LNCaP clone FGC (cell line): Measurements from ENCODE around the gene HERC6.
"Not testable (repeated sequence)": the region's sequence is repeated elsewhere in the genome, so short reads cannot be mapped to it uniquely, and the experiment has no call there.

ENCODE experiments used
- DNase-seq: peaks from one replicate; pipeline ENCODE4 v3.0.0-alpha.2; 2011; ENCODE audit warnings: low read depth
- H3K4me3 ChIP-seq: 2 replicates; pipeline ENCODE4 v1.5.1; 2011; ENCODE audit warnings: mild to moderate bottlenecking, low read depth, low read length, control low read depth
- TF ChIP-seq, protein P1 (sequence below): IDR thresholded peaks from 2 replicates; pipeline ENCODE4 v1.5.1; 2012; ENCODE audit warnings: mild to moderate bottlenecking; ENCODE audit not compliant: control insufficient read depth, insufficient read depth; ENCODE audit errors: extremely low read depth

HERC6 gene

DNA sequence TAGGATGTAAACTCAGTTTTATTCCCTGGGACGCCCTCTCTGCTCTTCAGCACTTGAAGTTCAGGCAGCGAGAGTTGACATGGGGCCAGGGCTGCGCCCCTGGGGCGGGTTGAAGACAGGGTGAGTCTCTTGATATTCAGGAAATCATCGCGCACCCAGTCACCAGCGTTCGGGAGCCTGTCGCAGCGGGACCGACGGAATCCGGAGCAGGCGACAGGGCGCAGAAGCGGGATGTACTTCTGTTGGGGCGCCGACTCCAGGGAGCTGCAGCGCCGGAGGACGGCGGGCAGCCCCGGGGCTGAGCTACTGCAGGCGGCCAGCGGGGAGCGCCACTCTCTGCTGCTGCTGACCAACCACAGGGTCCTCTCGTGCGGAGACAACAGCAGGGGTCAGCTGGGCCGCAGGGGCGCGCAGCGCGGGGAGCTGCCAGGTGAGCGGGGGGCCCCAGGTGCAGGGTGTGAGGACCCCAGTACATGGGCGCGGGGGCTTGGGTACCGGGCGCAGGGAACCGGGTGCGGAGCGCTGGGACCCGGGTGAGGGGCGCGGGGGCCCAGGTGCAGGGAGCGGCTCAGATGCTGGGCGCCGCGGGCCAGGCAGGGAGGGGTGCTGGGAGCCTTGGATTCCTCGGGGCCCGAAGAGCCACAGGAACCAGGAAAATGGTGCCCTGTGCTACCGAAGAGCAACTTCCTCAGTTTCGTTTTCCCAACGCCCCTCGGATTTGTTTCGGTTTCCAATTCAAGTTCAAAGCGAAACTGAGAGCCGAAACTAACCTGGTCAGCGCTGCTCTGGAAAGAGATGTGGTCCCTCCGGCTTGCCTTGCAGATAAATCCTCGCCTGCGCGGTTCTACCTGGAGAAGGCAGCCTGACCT is at the start of gene HERC6:
Gene HERC6 (plus strand): TSS at position 162 of the 869 bp plus-strand sequence. CDS start 70 bp downstream, at position 232.
- DNase-seq: peak; percentile 78
- H3K4me3 ChIP-seq: peak within 1 kb of the TSS; percentile 89
- TF ChIP-seq, protein P1, sequence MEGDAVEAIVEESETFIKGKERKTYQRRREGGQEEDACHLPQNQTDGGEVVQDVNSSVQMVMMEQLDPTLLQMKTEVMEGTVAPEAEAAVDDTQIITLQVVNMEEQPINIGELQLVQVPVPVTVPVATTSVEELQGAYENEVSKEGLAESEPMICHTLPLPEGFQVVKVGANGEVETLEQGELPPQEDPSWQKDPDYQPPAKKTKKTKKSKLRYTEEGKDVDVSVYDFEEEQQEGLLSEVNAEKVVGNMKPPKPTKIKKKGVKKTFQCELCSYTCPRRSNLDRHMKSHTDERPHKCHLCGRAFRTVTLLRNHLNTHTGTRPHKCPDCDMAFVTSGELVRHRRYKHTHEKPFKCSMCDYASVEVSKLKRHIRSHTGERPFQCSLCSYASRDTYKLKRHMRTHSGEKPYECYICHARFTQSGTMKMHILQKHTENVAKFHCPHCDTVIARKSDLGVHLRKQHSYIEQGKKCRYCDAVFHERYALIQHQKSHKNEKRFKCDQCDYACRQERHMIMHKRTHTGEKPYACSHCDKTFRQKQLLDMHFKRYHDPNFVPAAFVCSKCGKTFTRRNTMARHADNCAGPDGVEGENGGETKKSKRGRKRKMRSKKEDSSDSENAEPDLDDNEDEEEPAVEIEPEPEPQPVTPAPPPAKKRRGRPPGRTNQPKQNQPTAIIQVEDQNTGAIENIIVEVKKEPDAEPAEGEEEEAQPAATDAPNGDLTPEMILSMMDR: peak; percentile 80

DNA sequence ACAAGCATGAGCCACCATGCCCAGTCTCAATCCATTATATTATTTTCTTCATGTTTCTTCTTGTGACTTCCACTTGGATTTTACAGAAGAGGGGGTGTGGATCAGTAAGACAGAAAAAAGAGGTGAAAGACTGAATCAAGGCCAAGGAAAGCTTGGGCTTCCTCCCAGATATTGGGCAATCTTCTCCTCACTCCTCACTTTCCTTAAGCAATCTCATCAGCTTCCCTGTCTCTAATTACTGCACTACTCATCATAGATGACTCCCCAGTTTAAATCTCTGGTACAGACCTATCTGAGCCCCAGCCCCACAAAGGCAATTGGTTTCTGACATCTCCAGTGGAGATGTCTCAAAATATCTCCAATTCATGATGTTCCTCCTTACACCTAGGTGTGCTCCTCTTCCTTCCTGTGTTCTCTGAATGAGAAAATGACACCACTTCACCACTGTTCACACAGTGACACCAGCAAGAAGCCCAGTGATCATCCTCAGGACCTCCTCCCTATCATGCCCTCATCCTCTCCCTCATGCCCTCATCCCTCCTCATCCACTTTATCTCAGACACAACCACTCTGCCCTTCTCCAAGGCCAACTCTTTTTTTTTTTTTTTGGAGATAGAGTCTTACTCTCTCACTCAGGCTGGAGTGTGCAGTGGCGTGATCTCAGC is 44.8 kb upstream of the HERC6 start:
- no peak overlapping the region for H3K4me3 ChIP-seq
- no peak for DNase-seq
- TF ChIP-seq, protein P1: no peak

DNA sequence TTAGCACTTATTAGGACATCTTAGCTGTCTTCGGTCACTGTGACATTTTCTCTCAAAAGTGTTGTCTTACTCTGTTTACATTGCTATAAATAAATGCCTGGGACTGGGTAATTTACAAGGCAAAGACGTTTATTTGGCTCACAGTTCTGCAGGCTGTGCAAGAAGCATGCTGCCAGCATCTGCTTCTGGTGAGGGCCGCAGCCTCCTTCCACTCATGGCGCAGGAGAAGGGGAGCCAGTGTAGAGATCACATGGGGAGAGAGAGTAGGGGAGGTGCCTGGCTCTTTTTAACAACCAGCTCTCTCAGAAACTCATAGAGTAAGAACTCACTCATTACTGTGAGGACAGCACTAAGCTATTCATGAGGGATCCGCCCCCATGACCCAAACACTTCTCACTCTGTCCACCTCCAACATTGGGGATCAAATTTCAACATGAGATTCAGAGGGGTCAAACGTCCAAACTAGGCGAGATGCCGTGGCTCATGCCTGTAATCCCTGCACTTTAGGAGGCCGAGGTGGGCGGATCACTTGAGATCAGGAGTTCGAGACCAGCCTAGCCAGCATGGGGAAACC is 43.5 kb upstream of the HERC6 start:
- TF ChIP-seq, protein P1: no peak
- peak; percentile 98 for DNase-seq
- H3K4me3 ChIP-seq: no peak overlapping the region

DNA sequence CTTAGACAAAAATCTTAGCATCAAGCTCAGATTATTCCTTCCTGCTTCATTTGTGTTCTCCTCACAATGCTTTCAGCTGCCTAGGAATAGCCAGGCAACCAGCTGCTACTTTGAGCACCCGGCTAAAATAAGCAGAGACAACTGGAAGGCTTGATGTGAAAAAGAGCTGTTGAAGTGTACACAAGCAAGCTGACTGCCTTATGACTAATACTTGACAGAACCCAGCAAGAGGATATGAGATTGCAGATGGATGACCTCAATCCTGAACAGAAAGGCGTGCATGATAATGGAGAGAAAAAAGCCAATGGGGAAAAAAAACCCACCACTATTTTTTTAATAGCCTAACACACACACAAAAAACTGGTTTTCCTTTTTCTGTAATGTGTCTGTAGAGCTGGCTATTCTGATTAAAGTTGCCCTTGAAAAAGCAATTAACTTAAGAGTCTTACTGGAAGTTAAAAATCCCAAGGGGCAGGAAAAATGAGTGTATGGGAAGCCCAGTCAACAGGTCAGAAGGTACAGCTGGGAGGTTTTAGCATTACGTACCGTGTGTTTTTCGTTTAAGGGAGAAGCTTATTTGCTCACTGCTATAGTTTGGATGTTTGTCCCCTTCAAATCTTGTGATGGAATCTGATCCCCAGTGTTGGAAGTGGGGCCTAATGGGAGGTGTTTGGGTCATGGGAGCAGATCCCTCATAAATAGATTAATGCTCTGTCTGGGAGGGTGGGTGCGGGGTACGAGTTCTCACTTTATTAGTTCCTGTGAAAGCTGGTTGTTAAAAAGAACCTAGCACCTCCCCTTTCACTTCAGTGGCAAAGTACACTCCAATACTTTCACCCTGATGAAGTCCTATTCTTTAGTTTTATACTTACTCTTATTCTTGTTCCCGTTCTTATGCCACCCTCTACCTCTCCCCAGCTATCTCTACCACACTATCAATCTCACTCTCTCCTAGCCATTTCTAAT is 37.1 kb upstream of the HERC6 start:
- no peak overlapping the region for H3K4me3 ChIP-seq
- TF ChIP-seq, protein P1: no peak
- no peak for DNase-seq

DNA sequence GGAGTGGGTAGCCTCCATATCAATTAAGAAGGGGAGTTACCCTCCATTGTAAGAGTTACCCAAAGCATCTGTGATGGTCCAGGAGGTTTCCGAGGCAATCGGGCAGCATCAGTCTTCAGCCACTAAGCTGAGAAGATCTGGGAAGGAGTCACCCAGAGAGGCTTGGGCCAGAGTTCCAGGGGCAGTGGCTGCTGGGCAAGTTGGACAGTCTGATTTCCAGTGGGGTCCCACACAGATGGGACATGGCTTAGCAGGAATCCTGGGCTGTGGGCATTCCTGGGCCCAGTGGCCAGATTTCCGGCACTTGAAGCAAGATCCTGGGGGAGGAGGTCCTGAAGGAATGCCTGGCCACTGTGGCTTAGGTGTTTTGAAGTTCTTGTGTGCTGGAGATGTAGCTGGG is 31.8 kb upstream of the HERC6 start:
- not testable (repeated sequence) for DNase-seq, H3K4me3 ChIP-seq

DNA sequence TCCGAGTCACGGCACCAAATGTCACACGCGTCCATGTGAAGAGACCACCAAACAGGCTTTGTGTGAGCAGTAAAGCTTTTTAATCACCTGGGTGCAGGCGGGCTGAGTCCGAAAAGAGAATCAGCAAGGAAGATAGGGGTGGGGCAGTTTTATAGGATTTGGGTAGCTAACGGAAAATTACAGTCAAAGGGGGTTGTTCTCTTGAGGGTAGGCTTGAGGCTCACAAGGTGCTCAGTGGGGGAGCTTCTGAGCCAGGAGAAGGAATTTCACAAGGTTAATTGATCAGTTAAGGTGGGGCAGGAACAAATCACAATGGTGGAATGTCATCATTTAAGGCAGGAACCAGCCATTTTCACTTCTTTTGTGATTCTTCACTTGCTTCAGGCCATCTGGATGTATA is 29.9 kb upstream of the HERC6 start:
- H3K4me3 ChIP-seq, DNase-seq: not testable (repeated sequence)

DNA sequence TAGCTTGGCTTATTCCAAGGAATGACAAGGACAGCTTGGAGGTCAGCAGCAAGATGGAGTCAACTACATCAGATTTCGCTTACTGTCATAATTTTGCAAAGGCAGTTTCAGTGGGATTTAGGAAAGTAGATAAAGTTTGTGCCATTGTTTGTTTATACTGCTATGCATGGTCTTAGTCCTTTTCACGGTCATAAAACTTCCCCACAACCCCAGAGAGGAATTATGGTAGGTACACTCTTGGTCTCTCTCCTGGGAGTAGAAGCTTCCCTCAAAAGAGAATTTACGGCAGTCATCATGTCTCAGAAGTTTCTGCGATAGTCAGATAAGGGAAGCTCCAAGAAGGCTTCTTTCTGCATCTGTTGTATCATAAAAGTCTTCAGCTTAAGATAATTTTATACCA is 27.9 kb upstream of the HERC6 start:
- TF ChIP-seq, protein P1: no peak
- H3K4me3 ChIP-seq: no peak overlapping the region
- DNase-seq: no peak
